Mesothelial cell of epicardium (in vitro differentiated cells): ENCODE results near the gene PRSS50. TPM values are rescaled to one million over a fixed set of nuclear protein-coding genes. Genes with fewer than 3 reads are reported as not detected.
"Not testable (repeated sequence)": the region's sequence is repeated elsewhere in the genome, so short reads cannot be mapped to it uniquely, and the experiment has no call there.

ENCODE experiments used
- DNase-seq, 2 experiments: peaks; one replicate each; pipeline ENCODE4 v3.0.0; 2021; ENCODE audit warnings: low spot score in 2 of 2; ENCODE audit not compliant: unreplicated experiment in 2 of 2
- H3K27ac Mint-ChIP-seq: 2 replicates; pipeline ENCODE4 v1.8.0; 2021; ENCODE audit warnings: mixed read lengths
- H3K27me3 Mint-ChIP-seq: 2 replicates; pipeline ENCODE4 v1.8.0; 2021; ENCODE audit warnings: low read depth, mixed read lengths
- H3K36me3 Mint-ChIP-seq: 2 replicates; pipeline ENCODE4 v1.8.0; 2021; ENCODE audit warnings: mixed read lengths
- H3K4me1 Mint-ChIP-seq: 2 replicates; pipeline ENCODE4 v1.8.0; 2021; ENCODE audit warnings: mixed read lengths
- H3K4me3 Mint-ChIP-seq: 2 replicates; pipeline ENCODE4 v1.8.0; 2021; ENCODE audit warnings: mild to moderate bottlenecking, moderate library complexity, mixed read lengths
- H3K9me3 Mint-ChIP-seq: 2 replicates; pipeline ENCODE4 v1.8.0; 2021; ENCODE audit warnings: mixed read lengths
- total RNA-seq: library from RNA; stranded (reverse); gene quantifications from 3 replicates; pipeline ENCODE4 v1.2.1, GENCODE V29; 2021
- TF ChIP-seq, protein P1 (sequence below): fragments of 200-600 bp; sonication (generic); IDR thresholded peaks from one replicate; pipeline ENCODE4 v1.5.0; 2021; ENCODE audit warnings: antibody characterized with exemption; ENCODE audit not compliant: unreplicated experiment

PRSS50 gene
- total RNA-seq, 1 donor from 2014 or later: 4.5 TPM

DNA sequence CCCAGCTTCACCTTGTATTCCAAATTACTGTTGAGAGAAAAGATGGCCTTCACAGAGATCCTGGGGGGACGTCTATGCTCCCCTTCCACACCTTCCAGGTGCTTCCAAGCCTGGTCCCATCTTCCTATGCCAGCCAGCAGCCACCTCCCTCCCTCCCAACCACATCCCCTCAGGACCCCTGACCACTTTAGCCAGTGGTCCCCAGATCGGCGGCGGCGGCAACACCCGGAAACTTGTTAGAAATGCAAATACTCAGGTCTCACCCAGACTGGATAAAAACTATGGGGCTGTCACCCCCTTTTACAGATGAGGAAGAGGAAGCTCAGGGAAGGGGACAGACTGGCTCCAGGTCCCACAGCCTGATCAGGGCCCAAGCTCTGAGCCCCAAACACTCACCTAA, 38.0 kb upstream of the PRSS50 start:
- Mint-ChIP-seq H3K4me3 (no peak overlapping the region), H3K36me3 (no peaks in the 10 kb centered on the region), H3K27ac (no peak overlapping the region), H3K9me3 (no peaks in the 10 kb centered on the region), H3K4me1 (peaks cover 9% of the 10 kb centered on the region), H3K27me3 (no peaks in the 10 kb centered on the region)
- TF ChIP-seq, protein P1, sequence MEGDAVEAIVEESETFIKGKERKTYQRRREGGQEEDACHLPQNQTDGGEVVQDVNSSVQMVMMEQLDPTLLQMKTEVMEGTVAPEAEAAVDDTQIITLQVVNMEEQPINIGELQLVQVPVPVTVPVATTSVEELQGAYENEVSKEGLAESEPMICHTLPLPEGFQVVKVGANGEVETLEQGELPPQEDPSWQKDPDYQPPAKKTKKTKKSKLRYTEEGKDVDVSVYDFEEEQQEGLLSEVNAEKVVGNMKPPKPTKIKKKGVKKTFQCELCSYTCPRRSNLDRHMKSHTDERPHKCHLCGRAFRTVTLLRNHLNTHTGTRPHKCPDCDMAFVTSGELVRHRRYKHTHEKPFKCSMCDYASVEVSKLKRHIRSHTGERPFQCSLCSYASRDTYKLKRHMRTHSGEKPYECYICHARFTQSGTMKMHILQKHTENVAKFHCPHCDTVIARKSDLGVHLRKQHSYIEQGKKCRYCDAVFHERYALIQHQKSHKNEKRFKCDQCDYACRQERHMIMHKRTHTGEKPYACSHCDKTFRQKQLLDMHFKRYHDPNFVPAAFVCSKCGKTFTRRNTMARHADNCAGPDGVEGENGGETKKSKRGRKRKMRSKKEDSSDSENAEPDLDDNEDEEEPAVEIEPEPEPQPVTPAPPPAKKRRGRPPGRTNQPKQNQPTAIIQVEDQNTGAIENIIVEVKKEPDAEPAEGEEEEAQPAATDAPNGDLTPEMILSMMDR: no peak
- no peak for DNase-seq

DNA sequence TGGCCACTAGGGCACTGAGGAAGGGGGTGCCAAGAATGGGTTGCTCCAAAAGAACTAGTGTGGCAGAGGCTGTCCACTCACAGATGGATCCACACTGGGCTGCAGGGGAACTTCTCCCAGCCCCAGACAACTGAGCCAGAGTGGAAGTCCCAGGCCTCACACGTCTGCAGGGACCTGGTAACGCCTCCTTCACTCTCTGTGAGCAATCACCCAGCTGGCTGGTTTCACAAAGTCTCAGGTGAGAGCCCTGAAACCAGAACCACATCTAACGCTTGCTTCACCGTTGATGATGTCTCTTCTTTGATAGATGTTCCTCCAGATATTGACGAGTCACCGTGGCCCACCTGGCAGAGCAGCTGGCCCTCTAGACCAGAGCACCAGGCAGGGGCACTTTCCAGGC, 35.5 kb upstream of the PRSS50 start:
- H3K4me3 Mint-ChIP-seq: not testable (repeated sequence)

DNA sequence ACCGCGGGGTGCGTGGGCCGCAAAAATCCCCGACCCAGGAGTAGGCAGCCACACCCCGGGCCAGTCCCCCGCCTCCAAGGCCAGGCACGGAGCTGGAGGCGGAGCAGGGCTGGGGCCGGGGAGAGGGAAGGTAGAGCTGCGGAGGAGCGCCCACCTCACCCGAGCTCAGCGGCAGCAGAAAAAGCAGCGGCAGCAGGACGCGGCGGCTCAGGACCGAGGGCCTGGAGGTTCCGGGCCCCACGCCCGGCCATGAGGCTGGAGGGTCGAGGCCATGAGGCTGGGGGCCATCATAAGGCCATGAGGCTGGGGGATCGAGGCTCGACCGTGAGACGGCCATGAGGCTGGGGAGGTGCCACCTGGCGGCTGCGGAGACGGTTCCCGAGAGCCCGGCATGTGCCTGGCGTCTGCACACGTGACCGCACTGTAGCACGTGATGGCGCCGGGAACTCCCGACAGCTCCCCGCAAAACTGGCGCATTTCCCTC, 32.9 kb upstream of the PRSS50 start:
- no peaks in the 10 kb centered on the region for H3K27me3 Mint-ChIP-seq
- no peak for DNase-seq
- H3K4me3 Mint-ChIP-seq: no peak overlapping the region
- TF ChIP-seq, protein P1: no peak
- H3K27ac Mint-ChIP-seq: no peak overlapping the region
- no peaks in the 10 kb centered on the region for H3K9me3 Mint-ChIP-seq
- H3K4me1 Mint-ChIP-seq: no peaks in the 10 kb centered on the region
- no peaks in the 10 kb centered on the region for H3K36me3 Mint-ChIP-seq

More for the DNA sequence above, 35.5 kb upstream of the PRSS50 start:
- H3K36me3 Mint-ChIP-seq, H3K9me3 Mint-ChIP-seq, H3K4me1 Mint-ChIP-seq, H3K27me3 Mint-ChIP-seq, H3K27ac Mint-ChIP-seq, DNase-seq: not testable (repeated sequence)

DNA sequence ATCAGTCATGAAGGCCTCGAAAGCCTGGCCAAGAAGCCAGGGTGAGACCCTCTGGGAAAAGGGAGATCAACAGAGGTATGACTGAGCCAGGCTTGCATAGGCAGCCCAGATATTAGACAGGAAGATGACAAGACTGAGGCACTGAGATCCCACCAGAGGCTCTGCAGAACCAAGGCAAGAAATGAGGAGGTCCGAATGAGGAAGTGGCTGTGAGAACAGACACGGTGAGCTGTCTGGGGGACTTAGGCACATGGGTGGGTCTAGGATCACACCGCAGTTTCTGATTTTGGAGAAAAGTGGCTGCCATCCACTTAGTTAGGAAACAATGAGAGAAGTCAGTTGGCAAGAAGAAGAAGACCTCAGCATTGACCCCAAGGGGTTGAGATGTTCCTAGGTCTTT, 31.5 kb upstream of the PRSS50 start:
- TF ChIP-seq, protein P1: no peak
- Mint-ChIP-seq H3K4me1 (no peaks in the 10 kb centered on the region), H3K27me3 (no peaks in the 10 kb centered on the region), H3K4me3 (no peak overlapping the region), H3K27ac (no peak overlapping the region), H3K9me3 (no peaks in the 10 kb centered on the region), H3K36me3 (no peaks in the 10 kb centered on the region)
- no peak for DNase-seq

DNA sequence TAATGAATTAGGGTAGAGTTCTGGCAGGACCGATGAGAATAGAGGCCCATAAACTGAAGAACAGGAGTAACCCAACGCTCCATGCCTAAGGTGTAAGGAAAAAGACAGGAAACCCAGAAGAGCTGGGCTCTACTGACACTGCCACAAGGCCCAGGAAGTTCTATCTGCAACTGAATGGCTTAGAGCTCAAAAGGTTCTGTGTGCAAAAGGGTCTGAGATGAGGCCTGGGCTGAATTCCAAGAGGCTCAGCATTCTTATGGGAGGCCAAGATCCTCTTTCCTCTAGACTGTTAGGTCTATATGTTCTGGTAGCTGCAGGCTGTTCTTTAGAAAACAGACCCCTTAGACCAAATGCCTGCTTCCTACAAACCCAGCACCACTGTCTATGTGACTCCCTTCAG, 30.5 kb upstream of the PRSS50 start:
- Mint-ChIP-seq H3K27ac (no peak overlapping the region), H3K36me3 (no peaks in the 10 kb centered on the region), H3K4me3 (no peak overlapping the region), H3K4me1 (peaks cover 2% of the 10 kb centered on the region), H3K9me3 (no peaks in the 10 kb centered on the region), H3K27me3 (no peaks in the 10 kb centered on the region)
- DNase-seq: no peak
- TF ChIP-seq, protein P1: no peak

DNA sequence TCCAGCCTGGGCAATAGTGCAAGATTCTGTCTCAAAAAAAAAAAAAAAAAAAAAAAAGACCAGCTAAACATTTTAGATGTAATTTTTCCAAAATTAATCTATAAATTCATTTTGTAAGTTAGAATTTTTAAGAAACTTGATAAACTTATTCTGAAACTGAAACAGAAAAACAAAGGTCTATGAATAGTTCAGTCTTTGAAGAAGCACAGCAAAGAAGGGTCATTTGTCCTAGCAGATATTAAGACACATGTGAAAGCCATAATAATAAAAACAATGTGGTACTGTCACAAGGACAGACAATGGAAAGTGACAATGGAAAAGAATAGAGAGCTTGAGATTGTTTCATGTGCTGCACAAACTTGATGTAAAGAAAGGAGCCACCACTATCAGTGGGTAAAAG, 29.0 kb upstream of the PRSS50 start:
- TF ChIP-seq, protein P1: no peak
- DNase-seq: no peak
- Mint-ChIP-seq H3K27me3 (no peaks in the 10 kb centered on the region), H3K9me3 (no peaks in the 10 kb centered on the region), H3K4me3 (no peak overlapping the region), H3K4me1 (peaks cover 5% of the 10 kb centered on the region), H3K27ac (no peak overlapping the region), H3K36me3 (no peaks in the 10 kb centered on the region)
